Keratinocyte (primary cell): ENCODE measurements around the gene LSP1. TPM values are rescaled to one million over a fixed set of nuclear protein-coding genes. Genes with fewer than 3 reads are reported as not detected.

Experiments used
- DNase-seq: peaks from one replicate; pipeline ENCODE4 v3.0.0-alpha.2; 2011; ENCODE audit warnings: low read depth, missing footprints, low spot score
- FAIRE-seq: peaks from 2 replicates; lab custom pipeline; 2011; peaks lifted over from hg19 to GRCh38; lab: Jason Lieb, UNC
- H2AFZ ChIP-seq: 2 replicates; pipeline ENCODE4 v1.6.0; 2012; ENCODE audit warnings: low read length, control low read depth, inconsistent platforms; ENCODE audit not compliant: control insufficient read depth
- H3K27ac ChIP-seq: 2 replicates; pipeline ENCODE4 v1.5.1; 2011; ENCODE audit warnings: low read length; ENCODE audit not compliant: control insufficient read depth, insufficient read depth
- H3K27me3 ChIP-seq: 3 replicates; pipeline ENCODE4 v1.6.0; 2011; ENCODE audit warnings: low read length; ENCODE audit not compliant: control insufficient read depth, insufficient read depth; ENCODE audit errors: extremely low read depth
- H3K36me3 ChIP-seq, 2 experiments: 2 replicates in 1 of 2; 3 replicates in 1 of 2; pipeline ENCODE4 v1.5.1; 2011; ENCODE audit warnings: low read length in 2 of 2, mild to moderate bottlenecking in 1 of 2; ENCODE audit not compliant: control insufficient read depth in 2 of 2, insufficient read depth in 2 of 2; ENCODE audit errors: extremely low read depth in 1 of 2
- H3K4me1 ChIP-seq: 3 replicates; pipeline ENCODE4 v1.5.1; 2011; ENCODE audit warnings: low read length; ENCODE audit not compliant: control insufficient read depth, insufficient read depth; ENCODE audit errors: extremely low read depth
- H3K4me2 ChIP-seq: 3 replicates; pipeline ENCODE4 v1.6.0; 2011; ENCODE audit warnings: low read depth, low read length; ENCODE audit not compliant: control insufficient read depth, insufficient read depth; ENCODE audit errors: extremely low read depth
- H3K4me3 ChIP-seq, 3 experiments: fragments of 200-600 bp in 1 of 3; sonication (generic) in 1 of 3; 2 replicates in 2 of 3; 3 replicates in 1 of 3; pipeline ENCODE4 v1.5.1; 2011 to 2016; ENCODE audit warnings: low read length in 3 of 3, mild to moderate bottlenecking in 3 of 3, control low read depth in 2 of 3, inconsistent platforms in 1 of 3, low read depth in 1 of 3, mixed read lengths in 1 of 3, mixed run types in 1 of 3, moderate library complexity in 1 of 3; ENCODE audit not compliant: control insufficient read depth in 2 of 3, insufficient read depth in 2 of 3; ENCODE audit errors: extremely low read depth in 1 of 3
- H3K79me2 ChIP-seq: 2 replicates; pipeline ENCODE4 v1.6.0; 2012; ENCODE audit warnings: low read length; ENCODE audit not compliant: control insufficient read depth, insufficient read depth
- H3K9ac ChIP-seq: 3 replicates; pipeline ENCODE4 v1.6.0; 2011; ENCODE audit warnings: low read length; ENCODE audit not compliant: control insufficient read depth, insufficient read depth; ENCODE audit errors: extremely low read depth
- H3K9me1 ChIP-seq: 3 replicates; pipeline ENCODE4 v1.6.0; 2011; ENCODE audit warnings: low read length; ENCODE audit not compliant: control insufficient read depth, insufficient read depth; ENCODE audit errors: extremely low read depth
- H3K9me3 ChIP-seq: 2 replicates; pipeline ENCODE4 v1.5.1; 2012; ENCODE audit warnings: low read depth, low read length; ENCODE audit not compliant: control insufficient read depth
- H4K20me1 ChIP-seq: 3 replicates; pipeline ENCODE4 v1.6.0; 2011; ENCODE audit warnings: low read length; ENCODE audit not compliant: control insufficient read depth, insufficient read depth; ENCODE audit errors: extremely low read depth
- EZH2 ChIP-seq: IDR thresholded peaks from one replicate; pipeline ENCODE4 v1.6.1; 2012; ENCODE audit warnings: inconsistent platforms, mild to moderate bottlenecking, low read length, moderate library complexity
- dilution Hi-C: fragments of 300-500 bp; cut with MboI; formaldehyde crosslinking; loops from one replicate; pipeline ENCODE4 v1.7.0; 2020; ENCODE audit warnings: low sequenced_read_pairs; ENCODE audit not compliant: extremely low pct_ligation_motif_present
- polyA plus RNA-seq, 5 experiments: library from polyadenylated mRNA; depleted of rRNA in 3 of 5; stranded (reverse) in 3 of 5; stranded (forward) in 1 of 5; unstranded in 1 of 5; fragments of >200 nt; gene quantifications; 1 replicate in 1 of 5; 2 replicates in 3 of 5; 3 replicates in 1 of 5; pipeline versions ENCODE4 v1.2.1 to v1.2.3, GENCODE V29; 2011 to 2012; ENCODE audit warnings: missing spikeins in 2 of 5, low read depth in 1 of 5, low replicate concordance in 1 of 5
- TF ChIP-seq, protein P1 (sequence below), 3 experiments: IDR thresholded peaks in 1 of 3; conservative IDR thresholded peaks in 1 of 3; optimal IDR thresholded peaks in 1 of 3; 2 replicates in 2 of 3; 3 replicates in 1 of 3; pipeline versions ENCODE3 to v1.5.1; 2011; ENCODE audit warnings: low read length in 3 of 3, mild to moderate bottlenecking in 3 of 3, moderate library complexity in 2 of 3, control low read depth in 1 of 3, inconsistent platforms in 1 of 3; ENCODE audit not compliant: insufficient read depth in 2 of 3; ENCODE audit errors: extremely low read depth in 1 of 3

LSP1 gene
- polyA plus RNA-seq, 1 donor (not counting 4 experiments of a cell fraction or from before 2014, with no cell fraction given) = 0.94 TPM

DNA sequence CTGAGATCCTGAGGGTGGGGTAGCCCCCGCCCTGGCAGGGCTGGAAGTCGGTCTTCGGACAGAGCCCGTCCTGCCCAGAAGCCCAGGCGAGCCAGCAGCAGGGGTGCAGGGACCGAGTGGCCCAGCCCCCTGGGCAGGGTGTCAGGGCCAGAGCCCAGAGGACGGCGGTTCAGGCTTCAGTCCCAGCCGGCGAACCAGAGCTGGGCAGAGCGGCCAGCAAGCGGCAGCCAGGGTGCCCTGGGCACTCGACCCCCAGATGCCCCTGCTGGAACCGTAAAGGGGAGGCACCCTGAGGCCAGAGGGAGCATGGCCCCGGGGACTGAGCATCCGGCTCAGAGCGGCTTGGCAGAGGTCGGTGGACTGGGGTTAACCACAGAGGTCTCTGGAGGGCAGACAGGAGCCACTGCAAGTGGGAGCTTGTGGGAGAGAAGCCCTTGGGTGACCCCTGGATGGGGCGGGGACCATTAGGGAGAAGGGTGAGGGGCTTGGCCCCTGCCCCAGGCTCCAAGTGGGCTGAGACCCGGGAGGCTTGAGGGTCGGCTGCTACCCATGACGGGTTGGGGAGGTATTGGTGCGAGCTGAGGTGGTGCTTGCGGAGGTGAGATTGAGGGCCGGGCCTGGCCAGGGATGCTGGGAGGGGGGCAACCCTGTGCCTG is 15.9 kb downstream of the LSP1 start:
- Histone ChIP-seq H3K36me3 (no peaks in the 10 kb centered on the region), H3K9ac (no peak overlapping the region), H3K79me2 (no peaks in the 10 kb centered on the region), H4K20me1 (no peaks in the 10 kb centered on the region), H3K9me1 (no peaks in the 10 kb centered on the region), H3K4me3 (no peak overlapping the region), H3K9me3 (no peaks in the 10 kb centered on the region), H3K4me1 (peaks cover 18% of the 10 kb centered on the region), H3K27ac (no peak overlapping the region), H3K27me3 (peaks cover 29% of the 10 kb centered on the region), H2AFZ (no peak overlapping the region), H3K4me2 (no peak overlapping the region)
- FAIRE-seq (no peak), DNase-seq (no peak)
- no peak for TF ChIP-seq EZH2
- TF ChIP-seq, protein P1, sequence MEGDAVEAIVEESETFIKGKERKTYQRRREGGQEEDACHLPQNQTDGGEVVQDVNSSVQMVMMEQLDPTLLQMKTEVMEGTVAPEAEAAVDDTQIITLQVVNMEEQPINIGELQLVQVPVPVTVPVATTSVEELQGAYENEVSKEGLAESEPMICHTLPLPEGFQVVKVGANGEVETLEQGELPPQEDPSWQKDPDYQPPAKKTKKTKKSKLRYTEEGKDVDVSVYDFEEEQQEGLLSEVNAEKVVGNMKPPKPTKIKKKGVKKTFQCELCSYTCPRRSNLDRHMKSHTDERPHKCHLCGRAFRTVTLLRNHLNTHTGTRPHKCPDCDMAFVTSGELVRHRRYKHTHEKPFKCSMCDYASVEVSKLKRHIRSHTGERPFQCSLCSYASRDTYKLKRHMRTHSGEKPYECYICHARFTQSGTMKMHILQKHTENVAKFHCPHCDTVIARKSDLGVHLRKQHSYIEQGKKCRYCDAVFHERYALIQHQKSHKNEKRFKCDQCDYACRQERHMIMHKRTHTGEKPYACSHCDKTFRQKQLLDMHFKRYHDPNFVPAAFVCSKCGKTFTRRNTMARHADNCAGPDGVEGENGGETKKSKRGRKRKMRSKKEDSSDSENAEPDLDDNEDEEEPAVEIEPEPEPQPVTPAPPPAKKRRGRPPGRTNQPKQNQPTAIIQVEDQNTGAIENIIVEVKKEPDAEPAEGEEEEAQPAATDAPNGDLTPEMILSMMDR (optimal IDR thresholded peaks at IDR 0.05 in 1 of 3, IDR thresholded peaks at IDR 0.05 in 1 of 3, conservative IDR thresholded peaks at IDR 0.05 in 1 of 3; ENCODE audit: extremely low read depth in 1 of 3, insufficient read depth in 2 of 3, low read length in 3 of 3) = no peak
- dilution Hi-C loops = no loop called here

DNA sequence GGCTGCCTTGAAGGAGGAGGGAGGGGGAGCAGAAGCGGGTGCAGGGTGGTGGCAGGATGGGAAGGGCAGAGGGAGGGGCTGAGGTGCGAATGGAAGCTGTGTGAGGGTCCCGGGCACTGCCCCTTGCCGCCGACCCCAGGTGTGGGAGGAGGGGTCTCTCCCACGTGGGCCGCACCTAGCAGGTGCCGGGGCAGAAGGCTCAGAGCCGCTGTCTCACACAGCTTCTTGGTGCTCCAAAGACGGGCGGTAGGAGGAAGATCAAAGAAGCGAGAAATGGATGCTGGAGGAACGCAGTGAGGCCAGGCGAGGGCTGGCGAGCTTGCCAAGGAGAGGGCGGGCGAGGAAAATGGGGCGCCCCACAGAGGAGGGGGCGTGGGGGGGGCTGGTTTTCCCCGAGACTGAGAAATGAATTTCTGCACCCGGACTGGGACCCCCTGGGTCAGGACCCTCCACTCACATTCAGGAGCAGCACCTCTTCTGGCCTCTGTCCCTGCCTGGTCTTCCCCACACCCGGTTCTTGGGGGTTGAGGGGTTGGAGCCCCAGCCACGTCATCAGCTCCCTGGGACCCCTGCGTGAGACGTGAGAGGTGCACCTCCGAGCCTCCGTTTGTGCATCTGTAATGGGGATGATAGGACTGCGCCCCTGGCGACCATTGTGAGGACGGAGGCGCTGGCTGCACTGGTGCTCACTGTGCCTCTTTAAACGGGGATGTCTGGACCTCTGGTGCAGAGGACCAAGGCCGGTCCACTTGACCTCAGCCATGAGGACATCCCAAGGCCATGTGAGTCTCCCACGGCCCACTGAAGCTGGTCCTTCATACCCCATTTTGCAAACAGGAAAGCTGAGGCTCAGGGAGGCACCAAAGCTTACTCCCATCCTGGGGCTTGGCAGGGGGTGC is 16.8 kb downstream of the LSP1 start:
- no peaks in the 10 kb centered on the region for H3K9me1 ChIP-seq
- H3K4me2 ChIP-seq = no peak overlapping the region
- no peak overlapping the region for H3K9ac ChIP-seq
- H3K4me1 ChIP-seq = peaks cover 15% of the 10 kb centered on the region
- no peaks in the 10 kb centered on the region for H4K20me1 ChIP-seq
- H3K27me3 ChIP-seq = peaks cover 29% of the 10 kb centered on the region
- no peak for TF ChIP-seq EZH2
- TF ChIP-seq, protein P1 (optimal IDR thresholded peaks at IDR 0.05 in 1 of 3, IDR thresholded peaks at IDR 0.05 in 1 of 3, conservative IDR thresholded peaks at IDR 0.05 in 1 of 3; ENCODE audit: extremely low read depth in 1 of 3, insufficient read depth in 2 of 3, low read length in 3 of 3) = peak in 1 of 3 experiments; percentile 1
- DNase-seq (no peak), FAIRE-seq (no peak)
- no peak overlapping the region for H2AFZ ChIP-seq
- dilution Hi-C loops = no loop called here
- no peaks in the 10 kb centered on the region for H3K36me3 ChIP-seq
- H3K79me2 ChIP-seq = no peaks in the 10 kb centered on the region
- H3K27ac ChIP-seq = no peak overlapping the region
- no peaks in the 10 kb centered on the region for H3K9me3 ChIP-seq
- H3K4me3 ChIP-seq = no peak overlapping the region
